Thyroid gland (tissue), 4 donors: ENCODE measurements around the gene ZNF423.

Source experiments
- POLR2A ChIP-seq, 2 donors: fragments of 450-650 bp; IDR thresholded peaks; one replicate each; pipeline ENCODE4 v1.6.1; 2017; ENCODE audit warnings: antibody characterized with exemption in 2 of 2, mild to moderate bottlenecking in 2 of 2, moderate library complexity in 1 of 2
- TF ChIP-seq, protein P1 (sequence below), 6 experiments: fragments of 200-600 bp in 3 of 6; fragments of 450-650 bp in 3 of 6; sonication (generic) in 3 of 6; IDR thresholded peaks; one replicate each; pipeline ENCODE4 v1.5.1; 2016 to 2019; ENCODE audit warnings: antibody characterized with exemption in 6 of 6, mild to moderate bottlenecking in 2 of 6, inconsistent platforms in 1 of 6, moderate library complexity in 1 of 6

DNA sequence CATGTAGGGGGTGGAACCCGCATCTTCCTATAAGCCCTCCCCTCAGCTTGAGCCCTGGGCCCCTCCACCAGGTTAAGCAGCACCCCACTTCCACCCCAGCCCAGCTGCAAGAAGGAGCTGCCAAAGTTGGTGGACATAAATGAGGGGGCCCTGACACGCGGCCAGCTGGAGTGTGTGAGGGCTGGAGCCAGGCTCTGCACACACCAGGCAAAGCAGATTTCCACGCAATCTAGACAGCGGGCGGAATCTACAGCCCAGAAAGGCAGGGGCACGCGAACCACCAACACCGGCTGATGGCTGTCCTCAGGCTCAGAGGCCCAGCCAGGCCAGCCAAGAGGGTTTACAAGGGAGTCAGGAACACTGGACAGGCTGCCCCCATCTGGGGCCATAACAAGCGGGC is 171.2 kb downstream of the ZNF423 start:
- no peak for TF ChIP-seq POLR2A (IDR thresholded peaks at IDR 0.05)
- TF ChIP-seq, protein P1, sequence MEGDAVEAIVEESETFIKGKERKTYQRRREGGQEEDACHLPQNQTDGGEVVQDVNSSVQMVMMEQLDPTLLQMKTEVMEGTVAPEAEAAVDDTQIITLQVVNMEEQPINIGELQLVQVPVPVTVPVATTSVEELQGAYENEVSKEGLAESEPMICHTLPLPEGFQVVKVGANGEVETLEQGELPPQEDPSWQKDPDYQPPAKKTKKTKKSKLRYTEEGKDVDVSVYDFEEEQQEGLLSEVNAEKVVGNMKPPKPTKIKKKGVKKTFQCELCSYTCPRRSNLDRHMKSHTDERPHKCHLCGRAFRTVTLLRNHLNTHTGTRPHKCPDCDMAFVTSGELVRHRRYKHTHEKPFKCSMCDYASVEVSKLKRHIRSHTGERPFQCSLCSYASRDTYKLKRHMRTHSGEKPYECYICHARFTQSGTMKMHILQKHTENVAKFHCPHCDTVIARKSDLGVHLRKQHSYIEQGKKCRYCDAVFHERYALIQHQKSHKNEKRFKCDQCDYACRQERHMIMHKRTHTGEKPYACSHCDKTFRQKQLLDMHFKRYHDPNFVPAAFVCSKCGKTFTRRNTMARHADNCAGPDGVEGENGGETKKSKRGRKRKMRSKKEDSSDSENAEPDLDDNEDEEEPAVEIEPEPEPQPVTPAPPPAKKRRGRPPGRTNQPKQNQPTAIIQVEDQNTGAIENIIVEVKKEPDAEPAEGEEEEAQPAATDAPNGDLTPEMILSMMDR (IDR thresholded peaks at IDR 0.05): no peak
